ENCODE data around the gene RNF225.
"Not testable (repeated sequence)": the region's sequence is repeated elsewhere in the genome, so short reads cannot be mapped to it uniquely, and the experiment has no call there.

Gene RNF225

DNA sequence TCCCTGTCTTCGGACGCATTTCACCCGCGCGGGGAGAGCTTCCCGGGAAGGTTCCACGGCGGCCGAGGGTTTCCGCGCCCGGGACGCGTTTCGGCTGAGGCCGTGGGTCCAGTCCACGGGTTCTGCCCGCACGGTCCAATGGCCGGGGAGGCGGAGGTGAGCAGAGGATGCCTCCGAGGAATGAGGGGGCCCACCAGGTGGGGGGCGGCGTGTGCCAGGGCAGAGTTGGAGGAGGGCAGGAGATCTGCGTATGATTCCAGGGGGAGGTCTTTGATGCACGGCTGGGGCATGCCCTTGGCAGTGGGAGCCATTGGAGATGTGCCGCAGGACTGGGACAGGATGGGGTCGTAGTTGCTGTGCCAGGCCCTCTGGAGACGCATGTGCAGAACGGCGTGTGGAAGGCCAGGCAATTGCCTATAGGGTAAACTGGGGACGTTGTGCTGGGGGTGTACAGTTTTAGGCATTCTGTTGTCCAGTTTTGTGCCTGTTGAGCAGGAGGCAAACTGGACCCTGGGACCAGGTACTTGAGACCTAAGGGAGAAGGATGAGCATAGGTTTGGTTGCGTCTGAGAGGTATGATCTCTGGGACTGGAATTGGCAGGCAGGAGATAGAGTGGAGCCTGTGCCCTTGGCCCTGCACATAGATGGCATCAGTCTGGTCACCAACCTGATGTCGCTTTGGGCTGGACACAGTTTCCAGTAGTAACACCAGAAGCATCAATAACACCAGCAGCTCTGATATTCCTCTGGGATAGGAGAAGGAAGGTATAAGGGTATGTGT is 13.7 kb downstream of the RNF225 start:
- DNase-seq = peak; percentile 23

DNA sequence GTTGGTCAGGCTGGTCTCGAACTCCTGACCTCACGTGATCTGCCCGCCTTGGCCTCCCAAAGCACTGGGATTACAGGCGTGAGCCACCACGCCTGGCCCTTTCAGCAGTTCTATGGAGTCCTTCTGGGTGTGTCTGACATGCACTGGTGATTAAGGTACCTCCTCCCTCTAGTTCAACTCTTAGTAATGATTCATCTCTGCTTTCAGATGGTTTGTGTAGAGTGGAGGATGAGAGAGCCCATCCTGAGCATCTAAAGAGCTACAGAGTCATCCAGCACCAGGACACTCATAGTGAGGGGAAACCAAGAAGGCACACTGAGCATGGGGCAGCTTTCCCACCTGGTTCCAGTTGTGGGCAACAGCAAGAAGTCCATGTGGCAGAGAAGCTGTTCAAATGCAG is 21.1 kb downstream of the RNF225 start:
- no peak for DNase-seq

DNA sequence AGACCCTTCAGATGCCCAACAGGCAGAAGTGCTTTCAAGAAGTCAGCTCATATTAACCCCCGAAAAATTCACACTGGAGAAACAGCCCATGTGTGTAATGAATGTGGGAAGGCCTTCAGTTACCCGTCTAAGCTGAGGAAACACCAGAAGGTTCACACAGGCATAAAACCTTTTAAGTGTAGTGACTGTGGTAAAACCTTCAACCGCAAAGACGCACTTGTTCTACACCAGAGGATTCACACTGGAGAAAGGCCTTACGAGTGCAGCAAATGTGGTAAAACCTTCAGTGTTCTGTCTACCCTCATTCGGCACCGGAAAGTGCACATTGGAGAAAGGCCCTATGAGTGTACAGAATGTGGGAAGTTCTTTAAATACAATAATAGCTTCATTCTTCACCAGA is 21.6 kb downstream of the RNF225 start:
- DNase-seq = no peak

DNA sequence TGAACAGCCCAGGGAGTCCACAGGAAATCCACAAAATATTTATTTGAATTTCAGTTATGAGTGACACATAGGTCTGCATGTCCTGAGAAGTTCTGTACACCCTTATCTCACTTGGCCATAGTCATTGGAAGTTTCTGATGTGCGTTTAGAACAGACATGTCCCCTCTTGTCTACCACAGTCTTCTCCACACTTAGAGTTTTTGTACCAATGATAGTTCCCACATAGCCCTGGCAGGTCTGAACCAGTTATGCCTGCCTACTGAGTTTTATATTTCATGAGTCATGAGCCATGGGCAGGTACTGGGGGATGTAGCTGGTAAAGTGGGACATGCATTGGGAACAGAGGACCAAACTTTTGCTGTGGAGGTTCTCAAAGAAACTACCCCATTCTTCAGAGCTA is 33.2 kb downstream of the RNF225 start:
- no peak for DNase-seq

DNA sequence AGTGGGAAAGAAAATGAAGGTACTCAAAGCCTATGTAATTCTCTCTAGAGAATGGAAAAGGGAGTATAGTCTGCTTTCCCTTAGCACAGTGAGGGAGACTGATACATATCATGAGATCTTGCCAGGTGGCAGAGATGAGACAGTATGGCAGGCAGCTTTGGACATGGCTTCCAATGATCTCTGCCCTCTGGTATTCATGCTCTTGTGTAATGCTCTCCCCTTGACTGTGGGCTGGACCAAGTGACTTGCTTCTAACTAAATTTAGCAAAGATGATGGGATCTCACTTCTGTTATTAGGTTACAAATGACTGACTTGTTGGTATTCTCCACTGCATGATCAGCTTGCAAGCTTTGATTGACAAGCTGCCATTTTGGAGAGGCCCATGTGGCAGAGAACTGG is 34.3 kb downstream of the RNF225 start:
- no peak for DNase-seq

DNA sequence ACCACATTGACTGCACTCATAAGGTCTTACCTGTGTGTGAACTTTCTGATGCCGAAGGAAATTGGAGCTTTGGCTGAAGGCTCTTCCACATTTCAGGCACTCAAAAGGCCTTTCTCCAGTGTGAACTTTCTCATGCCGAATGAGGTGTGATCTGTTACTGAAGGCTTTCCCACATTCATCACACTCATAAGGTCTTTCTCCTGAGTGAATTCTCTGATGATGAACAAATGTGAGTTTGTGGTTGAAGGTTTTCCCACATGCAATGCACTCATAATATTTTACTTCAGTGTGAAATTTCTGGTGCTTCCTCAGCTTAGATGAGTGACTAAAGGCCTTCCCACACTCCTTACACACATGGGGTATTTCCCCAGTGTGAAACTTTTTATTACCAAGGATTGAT is 38.8 kb downstream of the RNF225 start:
- DNase-seq = no peak

DNA sequence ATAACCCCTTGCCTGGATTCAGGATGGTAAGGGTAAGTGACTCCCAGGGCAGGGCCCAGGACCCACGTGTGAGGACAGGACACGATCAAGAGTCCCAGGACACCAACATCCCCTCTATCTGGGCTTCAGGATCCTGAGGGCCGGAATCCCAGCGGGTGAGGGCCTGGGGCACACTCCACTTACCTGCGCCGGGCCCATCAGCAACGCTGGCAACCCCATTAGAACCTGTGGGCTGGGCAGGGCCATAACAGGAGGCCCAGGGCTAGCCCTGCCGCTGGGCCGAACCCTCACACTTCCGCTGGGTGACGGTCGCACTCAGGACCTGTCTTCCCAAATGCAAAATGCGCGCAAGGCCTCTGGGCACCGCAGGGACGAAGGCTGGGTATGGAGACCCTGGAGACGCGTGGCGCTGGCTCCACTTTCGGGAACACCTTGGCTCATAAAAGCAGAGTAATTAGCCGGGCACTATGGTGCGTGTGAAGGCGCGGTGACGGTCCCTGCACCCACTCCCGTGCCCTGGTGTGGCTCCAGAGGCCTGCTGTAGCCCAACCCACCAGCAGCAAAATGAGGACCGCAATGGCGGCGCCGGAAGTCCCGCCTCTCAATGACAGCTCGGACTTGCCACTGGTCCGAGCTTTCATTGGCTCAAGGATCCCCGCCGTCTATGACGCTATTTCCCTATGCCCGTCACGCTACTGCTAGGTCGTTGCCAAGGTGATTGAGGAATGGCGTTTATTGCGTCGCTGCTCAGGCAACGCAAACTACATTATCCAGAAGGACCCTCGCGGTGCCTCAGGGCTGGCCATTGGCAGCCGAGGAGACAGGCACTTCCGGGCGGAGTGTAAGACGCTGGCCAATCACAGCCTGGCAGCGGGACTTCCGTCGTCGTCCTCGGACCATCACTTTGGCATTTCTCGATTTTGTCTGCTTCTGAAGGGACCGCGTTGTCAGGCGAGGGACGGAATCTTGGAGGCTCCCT is 44.4 kb downstream of the RNF225 start, which contains the start of gene ZNF132:
ZNF132 (minus strand) TSS at position 578 of the 979 bp plus-strand sequence; CDS start at position 246, 332 bp downstream.
- DNase-seq = peak; percentile 94

DNA sequence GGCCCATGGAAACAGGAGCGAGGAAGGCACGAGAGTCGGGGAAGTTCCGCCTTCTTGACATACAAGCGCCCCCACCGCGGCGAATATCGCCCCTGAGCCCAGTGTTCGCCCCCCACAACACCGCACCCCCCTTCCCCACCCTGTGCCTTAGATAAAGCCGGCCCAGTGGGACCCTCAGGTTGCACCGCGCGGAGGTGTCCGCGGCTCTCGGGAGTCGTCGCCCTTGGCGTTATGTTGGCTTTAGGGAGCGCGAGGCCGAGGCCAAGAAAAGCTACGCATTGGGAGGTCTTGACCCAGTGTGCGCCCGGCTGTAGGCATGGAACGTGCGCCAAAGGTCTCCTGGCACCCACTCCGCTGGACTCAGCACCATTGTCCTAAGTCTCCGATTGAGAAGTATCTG is 45.1 kb downstream of the RNF225 start:
- no peak for DNase-seq

DNA sequence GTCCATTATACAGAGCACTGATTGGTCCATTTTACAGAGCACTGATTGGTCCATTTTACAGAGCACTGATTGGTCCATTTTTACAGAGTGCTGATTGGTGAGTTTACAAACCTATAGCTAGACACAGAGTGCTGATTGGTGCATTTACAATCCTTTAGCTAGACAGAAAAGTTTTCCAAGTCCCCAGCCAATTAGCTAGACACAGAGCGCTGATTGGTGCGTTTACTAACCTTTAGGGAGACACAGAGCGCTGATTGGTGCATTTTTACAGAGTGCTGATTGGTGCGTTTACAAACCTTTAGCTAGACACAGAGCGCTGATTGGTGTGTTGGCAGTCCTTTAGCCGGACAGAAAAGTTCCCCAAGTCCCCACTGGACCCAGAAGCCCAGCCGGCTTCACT is 47.5 kb downstream of the RNF225 start:
- not testable (repeated sequence) for DNase-seq
